ENCODE measurements around the gene RETREG1. TPM values are rescaled to one million over a fixed set of nuclear protein-coding genes. Genes with fewer than 3 reads are reported as not detected.

The RETREG1 gene
- total and polyA plus RNA-seq, 2 of the 13 experiments (the other 11 are each of a cell fraction or from before 2014, with no cell fraction given): 0.07 TPM; not detected in 1

- no peak for TF ChIP-seq ZIK1 (CRISPR knock-in tag; IDR thresholded peaks at IDR 0.05; ENCODE audit: borderline replicate concordance, low read depth)
- no peak for TF ChIP-seq ZNF597 (CRISPR knock-in tag; IDR thresholded peaks at IDR 0.05)
- TF ChIP-seq GTF3A (CRISPR knock-in tag; conservative IDR thresholded peaks at IDR 0.05): no peak
- no peak for TF ChIP-seq ZNF101 (CRISPR knock-in tag; IDR thresholded peaks at IDR 0.05; ENCODE audit: borderline replicate concordance, low read depth)
- no peak for TF ChIP-seq ZNF616 (CRISPR knock-in tag; IDR thresholded peaks at IDR 0.05; ENCODE audit: low read depth)
Measured at GRCh38 chr5:16525651-16526050, 91.1 kb downstream of the RETREG1 start (continued).

GRCh38 chr5:16524286-16524685 is 92.5 kb downstream of the RETREG1 start:
- no peaks in the 10 kb centered on the region; a peak in 1 of 5 replicates for H3K27me3 ChIP-seq (ENCODE audit: control insufficient read depth in 1 of 2, insufficient read depth in 2 of 2, low read length in 2 of 2)
- intact Hi-C loops (cut with micrococcal nuclease; ENCODE audit: unreplicated experiment) (no loop called here), in situ Hi-C loops (cut with HindIII; ENCODE audit: extremely low pct_ligation_motif_present, low pct_unique_long_range_greater_than_20kb) (no loop called here)
- no peaks in the 10 kb centered on the region for H3K79me2 ChIP-seq (ENCODE audit: insufficient read depth, low read length)
- FAIRE-seq: no peak
- H3K27ac ChIP-seq (ENCODE audit: extremely low read length, insufficient read depth, low read length): no peak overlapping the region
- H2AFZ ChIP-seq (ENCODE audit: low read length): no peak overlapping the region
- no TSS peak for BruUV-seq (replicated peaks)
- no peak for ATAC-seq
- no peaks in the 10 kb centered on the region for H3K36me3 ChIP-seq (replicated peaks in 1 of 2; ENCODE audit: control insufficient read depth in 1 of 2, insufficient read depth in 2 of 2, low read length in 2 of 2)
- no peak overlapping the region for H3K9ac ChIP-seq (ENCODE audit: insufficient read depth, low read depth, low read length)
- no peak overlapping the region for H3K4me3 ChIP-seq (replicated peaks in 1 of 3; ENCODE audit: insufficient read depth in 1 of 3, low read depth in 2 of 3, low read length in 3 of 3)
- ChIA-PET CTCF (ENCODE audit: low intra/inter-chr PET ratio, low total read pairs) (no interaction called here), POLR2A (no interaction called here)
- WGBS (ENCODE audit: low lambda C conversion rate): 51% methylated on average over 5 of the region's 5 CpGs
- DNase-seq (ENCODE audit: low spot score): no peak
- H4K20me1 ChIP-seq (ENCODE audit: insufficient read depth, low read length): no peaks in the 10 kb centered on the region
- no peaks in the 10 kb centered on the region for H3K9me3 ChIP-seq (ENCODE audit: low read length)
- peaks cover 17% of the 10 kb centered on the region for H3K4me1 ChIP-seq (ENCODE audit: insufficient read depth, low read length)
- H3K4me2 ChIP-seq (ENCODE audit: low read depth, low read length): no peak overlapping the region
- TF ChIP-seq ZNF3 (CRISPR knock-in tag; IDR thresholded peaks at IDR 0.05) (no peak), SMC3 (IDR thresholded peaks at IDR 0.05; ENCODE audit: low read length) (no peak), RORA (CRISPR knock-in tag; IDR thresholded peaks at IDR 0.05) (no peak), ZNF414 (CRISPR knock-in tag; IDR thresholded peaks at IDR 0.05) (no peak), PRDM15 (CRISPR knock-in tag; IDR thresholded peaks at IDR 0.05) (no peak), ZNF446 (CRISPR knock-in tag; IDR thresholded peaks at IDR 0.05) (no peak), ZNF281 (CRISPR knock-in tag; IDR thresholded peaks at IDR 0.05; ENCODE audit: borderline replicate concordance) (no peak), THAP8 (CRISPR knock-in tag; IDR thresholded peaks at IDR 0.05; ENCODE audit: borderline replicate concordance) (no peak)

Measured in HepG2 (cell line).